GM18867 (cell line): ENCODE measurements around the gene CHMP1A.
"Not testable (repeated sequence)": the region's sequence is repeated elsewhere in the genome, so short reads cannot be mapped to it uniquely, and the experiment has no call there.

Source experiments
- ATAC-seq: cut with Tn5 transposase; IDR thresholded peaks from one replicate; pipeline ENCODE4 v1.9.1; 2021; ENCODE audit warnings: mild to moderate bottlenecking, moderate library complexity; ENCODE audit not compliant: unreplicated experiment

The CHMP1A gene

DNA sequence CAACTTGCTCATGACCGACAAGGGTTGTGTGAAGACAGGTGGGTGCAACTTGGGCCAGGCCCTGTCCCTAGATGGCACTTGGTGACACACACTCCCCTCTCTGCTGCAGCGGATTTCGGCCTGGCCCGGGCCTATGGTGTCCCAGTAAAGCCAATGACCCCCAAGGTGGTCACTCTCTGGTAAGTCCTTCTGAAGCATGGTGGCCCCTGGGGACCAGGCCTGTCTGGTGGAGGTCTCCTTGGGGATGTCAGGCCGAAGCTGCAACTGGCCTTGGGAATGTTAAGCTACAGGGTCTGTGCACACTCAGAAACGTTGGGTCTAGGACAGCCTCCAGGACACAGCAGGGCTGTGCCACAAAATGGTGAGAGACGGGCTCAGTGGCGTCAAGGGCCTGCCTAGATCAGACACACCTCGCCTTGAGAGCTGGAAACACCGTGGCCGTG, 35.8 kb upstream of the CHMP1A start:
- no peak for ATAC-seq

- ATAC-seq = no peak
These were observed 34.6 kb upstream of the CHMP1A start for GRCh38 chr16:89691986-89692569.

DNA sequence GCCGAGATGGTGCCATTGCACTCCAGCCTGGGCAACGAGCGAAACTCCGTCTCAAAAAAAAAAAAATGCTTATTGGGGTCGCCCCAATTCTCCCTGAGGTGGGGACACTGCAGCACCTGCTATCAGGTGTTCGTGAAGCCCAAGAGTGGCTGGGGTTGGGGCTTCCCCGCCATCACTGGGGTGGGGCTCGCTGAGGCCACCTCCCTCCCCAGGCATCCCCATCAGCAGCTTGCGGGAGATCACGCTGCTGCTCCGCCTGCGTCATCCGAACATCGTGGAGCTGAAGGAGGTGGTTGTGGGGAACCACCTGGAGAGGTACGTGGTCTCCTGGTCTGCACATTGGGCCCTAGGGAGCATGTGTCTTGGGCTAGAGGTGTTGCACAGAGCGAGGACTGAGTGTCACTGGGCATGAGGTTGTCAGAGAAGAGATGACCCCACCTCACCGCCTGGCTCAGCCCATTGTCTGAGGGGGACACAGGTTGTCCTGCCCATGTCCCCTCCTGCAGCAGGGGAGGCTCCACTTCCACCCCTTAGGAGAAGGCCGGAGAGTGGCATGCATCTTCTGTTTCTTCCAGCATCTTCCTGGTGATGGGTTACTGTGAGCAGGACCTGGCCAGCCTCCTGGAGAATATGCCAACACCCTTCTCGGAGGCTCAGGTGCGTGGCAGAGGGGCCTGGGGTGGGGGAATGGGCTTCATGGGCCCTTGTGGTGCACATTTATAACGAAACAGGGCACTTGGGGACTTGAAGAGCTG, 33.9 kb upstream of the CHMP1A start:
- ATAC-seq = no peak

DNA sequence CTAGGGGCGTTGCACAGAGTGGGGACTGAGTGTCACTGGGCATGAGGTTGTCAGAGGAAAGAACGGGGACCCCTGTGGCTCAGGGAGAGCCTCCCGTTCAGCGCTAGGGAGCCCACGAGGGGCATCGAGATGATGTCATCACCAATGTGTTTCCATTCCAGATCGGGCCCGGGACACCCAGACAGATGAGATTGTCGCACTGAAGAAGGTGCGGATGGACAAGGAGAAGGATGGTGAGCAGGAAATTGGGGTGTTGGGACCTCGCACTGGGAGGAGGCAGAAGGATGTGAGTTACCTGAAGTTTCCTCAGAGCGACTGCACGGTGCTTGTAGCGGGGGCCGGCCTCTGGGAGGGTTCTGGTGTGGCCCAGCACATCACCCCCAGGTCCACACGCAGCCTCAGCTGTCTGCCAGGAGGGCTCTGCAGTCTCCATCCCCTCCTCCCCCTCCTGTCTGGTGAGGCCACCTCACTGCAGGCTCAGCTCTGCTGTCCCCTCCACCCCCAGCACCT, 32.9 kb upstream of the CHMP1A start:
- no peak for ATAC-seq

- not testable (repeated sequence) for ATAC-seq
These were observed 32.1 kb upstream of the CHMP1A start for GRCh38 chr16:89689621-89690020.

GRCh38 chr16:89689142-89689541, 31.6 kb upstream of the CHMP1A start:
- no peak for ATAC-seq

DNA sequence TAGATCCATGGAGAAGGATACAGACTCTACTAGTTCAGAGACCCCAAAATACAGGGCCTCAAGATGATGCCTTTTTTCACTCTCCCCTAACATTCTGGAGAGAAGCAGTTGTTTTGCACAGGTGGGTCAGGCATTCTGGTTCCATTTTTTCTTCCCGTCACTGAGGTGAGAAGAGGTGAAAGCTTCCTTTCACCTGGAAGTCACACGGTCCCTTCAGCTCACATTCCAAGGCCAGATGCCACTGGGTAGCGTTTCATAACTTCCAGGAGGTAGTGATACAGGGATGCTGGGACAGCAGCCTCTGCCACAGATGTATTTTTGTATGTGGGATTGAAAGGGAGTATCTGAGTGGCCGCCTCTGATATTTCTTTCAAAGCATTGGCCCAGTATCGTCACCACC, 30.9 kb upstream of the CHMP1A start:
- no peak for ATAC-seq

- peak; percentile 42 for ATAC-seq
These were observed 29.8 kb upstream of the CHMP1A start for GRCh38 chr16:89687092-89687940.

DNA sequence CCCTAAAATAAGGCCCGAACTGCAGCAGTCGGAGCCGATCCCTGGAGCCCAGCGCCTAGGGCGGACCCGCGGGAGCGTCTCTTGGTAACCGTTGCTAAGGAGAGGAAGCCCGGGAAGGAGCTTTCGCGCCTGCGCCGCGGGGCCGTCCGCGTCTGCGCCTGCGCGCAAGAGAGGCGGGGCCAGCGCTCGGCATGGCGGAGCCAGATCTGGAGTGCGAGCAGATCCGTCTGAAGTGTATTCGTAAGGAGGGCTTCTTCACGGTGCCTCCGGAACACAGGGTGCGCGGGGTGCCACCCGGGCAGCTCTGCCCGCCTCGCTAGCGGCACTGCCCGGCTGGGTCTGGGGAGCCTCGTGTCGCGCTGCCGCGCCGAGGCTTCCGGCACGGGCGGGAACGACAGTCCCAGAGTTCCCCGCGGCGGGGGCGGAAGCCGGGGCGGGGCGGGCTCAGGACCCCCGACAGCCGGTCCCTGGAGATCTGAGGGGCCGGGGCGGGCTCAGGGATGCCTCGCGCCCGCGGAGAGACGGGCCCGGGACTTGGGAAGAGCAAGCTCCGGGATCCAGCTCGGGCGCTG, 29.1 kb upstream of the CHMP1A start, which contains the start of gene CDK10:
Gene CDK10 (plus strand): TSS at position 170 of the 572 bp plus-strand sequence. CDS start 22 bp downstream, at position 192.
- peak; percentile 79 for ATAC-seq

DNA sequence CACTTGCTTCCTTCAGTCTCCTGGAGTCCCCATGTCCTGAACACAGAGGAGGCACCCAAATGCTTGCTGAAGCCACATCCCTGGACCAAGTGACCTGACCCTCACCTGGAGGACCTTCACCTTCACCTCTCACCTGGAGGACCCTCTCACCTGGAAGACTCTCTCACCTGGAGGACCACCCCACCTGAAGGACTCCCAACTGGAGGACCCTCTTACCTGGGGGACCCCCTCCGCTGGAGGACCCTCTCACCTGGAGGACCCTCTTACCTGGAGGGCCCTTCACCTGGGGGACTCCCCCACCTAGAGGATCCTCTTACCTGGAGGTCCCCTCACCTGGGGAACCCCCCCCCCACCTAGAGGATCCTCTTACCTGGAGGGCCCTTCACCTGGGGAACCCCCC, 28.4 kb upstream of the CHMP1A start:
- no peak for ATAC-seq

DNA sequence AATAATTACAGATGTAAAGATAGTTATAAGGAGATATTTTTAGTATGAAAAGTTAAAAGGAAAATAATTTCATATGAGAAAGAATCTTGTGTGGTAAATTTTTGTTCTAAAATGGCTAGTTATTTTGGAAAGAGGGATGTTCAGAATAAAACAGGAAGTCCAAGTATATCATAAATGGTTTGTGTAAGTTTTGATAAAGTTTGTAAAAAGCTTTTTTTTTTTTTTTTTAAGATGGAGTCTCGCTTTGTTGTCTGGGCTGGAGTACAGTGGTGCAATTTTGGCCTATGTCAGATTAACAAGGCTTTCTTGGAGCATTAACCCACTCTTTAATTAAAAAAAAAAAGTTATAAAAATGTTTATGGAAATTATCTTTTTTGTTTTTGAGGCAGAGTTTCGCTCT, 20.8 kb upstream of the CHMP1A start:
- ATAC-seq = no peak

GRCh38 chr16:89672177-89672941, 14.9 kb upstream of the CHMP1A start:
- ATAC-seq = no peak

DNA sequence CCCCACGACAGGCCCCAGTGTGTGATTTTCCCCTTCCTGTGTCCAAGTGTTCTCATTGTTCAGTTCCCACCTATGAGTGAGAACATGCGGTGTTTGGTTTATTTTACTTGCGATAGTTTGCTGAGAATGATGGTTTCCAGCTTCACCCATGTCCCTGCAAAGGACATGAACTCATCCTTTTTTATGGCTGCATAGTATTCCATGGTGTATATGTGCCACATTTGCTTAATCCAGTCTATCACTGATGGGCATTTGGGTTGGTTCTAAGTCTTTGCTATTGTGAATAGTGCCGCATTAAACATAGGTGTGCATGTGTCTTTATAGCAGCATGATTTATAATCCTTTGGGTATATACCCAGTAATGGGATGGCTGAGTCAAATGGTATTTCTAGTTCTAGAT, 14.1 kb upstream of the CHMP1A start:
- not testable (repeated sequence) for ATAC-seq

GRCh38 chr16:89670496-89671431, 13.3 kb upstream of the CHMP1A start:
- ATAC-seq = no peak

- no peak for ATAC-seq
These were observed 12.2 kb upstream of the CHMP1A start for GRCh38 chr16:89669755-89670154.

DNA sequence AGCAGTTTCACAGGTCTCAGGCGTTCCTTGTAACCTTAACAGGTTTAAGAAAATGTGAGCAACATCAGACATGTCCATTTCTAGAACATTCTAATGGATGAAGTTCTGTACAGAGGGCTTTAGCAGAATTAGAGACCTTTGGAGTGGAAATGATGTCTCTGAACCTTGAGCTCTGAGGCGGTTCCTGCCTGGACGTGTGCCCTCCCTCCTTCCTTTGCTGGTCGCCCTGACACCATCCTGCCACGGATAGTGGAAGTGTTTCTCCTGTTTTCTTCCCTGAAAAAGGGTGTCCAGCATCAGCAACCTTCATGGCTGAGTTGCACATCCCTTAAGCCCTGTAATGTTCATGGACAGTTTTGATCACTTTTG, 11.3 kb upstream of the CHMP1A start:
- no peak for ATAC-seq

DNA sequence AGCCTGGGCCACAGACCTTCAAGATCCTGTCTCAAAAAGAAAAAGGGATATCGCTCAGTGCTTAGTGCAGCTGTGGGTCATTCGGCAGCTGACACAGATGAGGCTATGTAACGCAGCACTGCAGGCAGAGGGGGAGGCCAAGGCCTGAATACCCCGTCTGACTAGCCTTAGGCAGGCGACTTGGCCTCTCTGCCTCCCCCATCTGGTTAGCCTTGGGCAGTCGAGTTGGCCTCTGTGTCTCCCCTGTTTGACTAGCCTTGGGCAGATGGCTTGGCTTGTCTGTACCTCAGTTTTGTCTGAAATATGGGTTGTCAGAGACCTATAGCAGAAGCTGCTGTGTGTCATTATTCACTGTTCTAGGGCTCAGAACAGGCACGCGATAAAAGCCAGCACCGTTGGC, 10.1 kb upstream of the CHMP1A start:
- ATAC-seq = no peak

- not testable (repeated sequence) for ATAC-seq
These were observed 9.5 kb upstream of the CHMP1A start for GRCh38 chr16:89667000-89667399.

DNA sequence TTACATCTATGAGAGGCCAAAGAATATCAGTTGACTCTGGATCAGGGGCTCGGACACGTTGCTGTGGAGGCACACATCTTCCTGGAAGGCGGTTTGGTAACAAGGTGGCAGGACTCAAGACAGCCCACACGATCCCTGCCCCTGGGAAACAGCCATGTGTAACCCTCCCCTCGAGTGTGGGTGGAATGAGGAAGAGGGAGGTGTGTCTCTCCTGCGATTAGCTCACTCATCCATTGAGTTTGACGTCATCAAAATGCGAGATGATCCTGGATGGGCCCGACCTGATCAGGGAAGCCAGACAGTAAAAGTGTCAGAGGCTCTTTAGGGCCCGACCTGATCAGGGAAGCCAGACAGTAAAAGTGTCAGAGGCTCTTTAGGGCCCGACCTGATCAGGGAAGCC, 6.7 kb upstream of the CHMP1A start:
- not testable (repeated sequence) for ATAC-seq
